22Rv1 (cell line): ENCODE measurements around the gene COL13A1.

ENCODE experiments used
- H3K27ac ChIP-seq: fragments of 450-650 bp; 2 replicates; pipeline ENCODE4 v1.5.1; 2017
- CTCF ChIP-seq: fragments of 450-650 bp; IDR thresholded peaks from 2 replicates; pipeline ENCODE4 v1.5.1; 2017; ENCODE audit warnings: mild to moderate bottlenecking
- ZFX ChIP-seq: fragments of 450-650 bp; IDR thresholded peaks from 2 replicates; pipeline ENCODE4 v1.6.1; 2017; ENCODE audit warnings: antibody characterized with exemption, borderline replicate concordance

The COL13A1 gene

GRCh38 chr10:69760072-69760471 is 41.6 kb upstream of the COL13A1 start:
- TF ChIP-seq ZFX: no peak
- no peak for TF ChIP-seq CTCF
- no peak overlapping the region for H3K27ac ChIP-seq

- no peak overlapping the region for H3K27ac ChIP-seq
- TF ChIP-seq CTCF: no peak
These were observed 40.4 kb upstream of the COL13A1 start for GRCh38 chr10:69761320-69761719.

GRCh38 chr10:69766161-69766910 is 35.4 kb upstream of the COL13A1 start:
- H3K27ac ChIP-seq: no peak overlapping the region
- TF ChIP-seq CTCF (no peak), ZFX (no peak)

DNA sequence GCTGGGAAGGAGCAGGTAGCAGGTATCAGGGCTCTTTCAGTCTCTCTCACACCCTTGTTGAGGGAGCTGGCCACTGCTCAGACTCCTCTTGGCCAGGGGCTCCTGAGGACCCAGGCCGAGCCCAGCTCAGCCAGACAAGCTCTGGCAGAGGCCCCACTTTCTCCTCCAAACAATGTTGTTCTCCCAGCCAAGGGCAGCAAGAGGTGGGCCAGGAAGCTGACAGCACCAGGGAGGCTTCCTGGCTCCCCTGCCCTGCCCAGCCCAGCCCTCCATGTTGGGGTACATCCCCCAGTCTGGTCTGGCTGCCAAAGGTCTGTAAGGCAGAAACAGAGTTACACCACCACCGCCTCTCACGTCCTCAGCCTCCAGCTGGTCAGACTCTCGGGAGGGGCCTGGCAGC is 33.9 kb upstream of the COL13A1 start:
- TF ChIP-seq CTCF: no peak
- TF ChIP-seq ZFX: no peak

DNA sequence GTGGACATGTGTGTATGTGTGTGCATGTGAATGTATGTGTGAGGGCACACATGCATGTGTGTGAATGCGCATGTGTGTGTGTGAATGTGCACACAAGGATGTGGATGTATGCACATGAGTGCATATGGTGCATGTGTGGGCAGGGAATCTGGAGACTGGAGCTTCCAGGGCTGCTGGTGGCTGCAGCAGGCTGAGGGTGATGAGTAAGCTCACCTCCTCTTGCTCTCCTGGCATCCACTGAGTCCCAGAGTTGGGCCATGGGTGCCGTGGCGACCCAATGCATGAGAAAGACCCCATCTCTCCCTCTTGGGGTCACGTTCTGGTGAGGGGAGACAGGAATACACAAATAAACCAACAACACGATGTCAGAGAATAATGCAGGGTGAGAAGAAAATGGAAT is 33.3 kb upstream of the COL13A1 start:
- TF ChIP-seq ZFX: no peak
- TF ChIP-seq CTCF: no peak
- no peak overlapping the region for H3K27ac ChIP-seq

More for the DNA sequence above, 33.9 kb upstream of the COL13A1 start:
- H3K27ac ChIP-seq: no peak overlapping the region

GRCh38 chr10:69769395-69769992 is 32.2 kb upstream of the COL13A1 start:
- H3K27ac ChIP-seq: no peak overlapping the region
- no peak for TF ChIP-seq CTCF
- no peak for TF ChIP-seq ZFX

- H3K27ac ChIP-seq: no peak overlapping the region
- TF ChIP-seq ZFX (no peak), CTCF (no peak)
These were observed 28.6 kb upstream of the COL13A1 start for GRCh38 chr10:69772933-69773704.
